Sigmoid colon (tissue), 7 donors: ENCODE results near the gene ZNF644. TPM values are rescaled to one million over a fixed set of nuclear protein-coding genes. Genes with fewer than 3 reads are reported as not detected.

Experiments
- DNase-seq: peaks from one replicate; pipeline ENCODE4 v3.0.0-alpha.2; 2019
- H3K27ac ChIP-seq, 4 donors: fragments of 200-600 bp; sonication (generic); one replicate each; pipeline ENCODE4 v1.5.1; 2016 to 2019; ENCODE audit warnings: mild to moderate bottlenecking in 1 of 4
- H3K27me3 ChIP-seq, 3 donors: fragments of 200-600 bp; sonication (generic); one replicate each; pipeline ENCODE4 v1.5.1; 2019; ENCODE audit warnings: mild to moderate bottlenecking in 1 of 3
- H3K36me3 ChIP-seq, 4 donors: fragments of 200-600 bp; sonication (generic); one replicate each; pipeline ENCODE4 v1.5.1; 2016 to 2019
- H3K4me1 ChIP-seq, 4 donors: fragments of 200-600 bp; sonication (generic); one replicate each; pipeline ENCODE4 v1.5.1; 2017 to 2019
- H3K4me3 ChIP-seq, 4 donors: fragments of 200-600 bp; sonication (generic); one replicate each; pipeline ENCODE4 v1.5.1; 2017 to 2019; ENCODE audit warnings: mild to moderate bottlenecking in 2 of 4, moderate library complexity in 1 of 4
- H3K9me3 ChIP-seq, 4 donors: fragments of 200-600 bp in 3 of 4; sonication (generic) in 3 of 4; one replicate each; pipeline versions ENCODE4 v1.5.1 to v1.6.1; 2013 to 2019
- CTCF ChIP-seq, 4 experiments: fragments of 450-650 bp in 3 of 4; fragments of 200-600 bp in 1 of 4; IDR thresholded peaks; one replicate each; pipeline ENCODE4 v1.5.1; 2016 to 2019; ENCODE audit warnings: antibody characterized with exemption in 4 of 4, mild to moderate bottlenecking in 3 of 4, moderate library complexity in 2 of 4
- EP300 ChIP-seq, 4 donors: sonication (generic); formaldehyde crosslinking; IDR thresholded peaks; one replicate each; pipeline ENCODE4 v1.6.1; 2017; ENCODE audit warnings: antibody characterized with exemption in 4 of 4
- POLR2A ChIP-seq, 2 donors: fragments of 450-650 bp; IDR thresholded peaks; one replicate each; pipeline ENCODE4 v1.6.1; 2016; ENCODE audit warnings: antibody characterized with exemption in 2 of 2, mild to moderate bottlenecking in 2 of 2, moderate library complexity in 2 of 2
- POLR2AphosphoS5 ChIP-seq, 4 donors: sonication (generic); formaldehyde crosslinking; IDR thresholded peaks; one replicate each; pipeline ENCODE4 v1.6.1; 2017; ENCODE audit warnings: antibody characterized with exemption in 4 of 4
- WGBS, 2 donors: extraction: QIAGEN DNeasy Blood & Tissue Kit; methylation state at CpG; one replicate each; pipeline ENCODE4 v1.1.7; 2013; 5-methylcytosine and 5-hydroxymethylcytosine counted together
- intact Hi-C: fragments of 100-400 bp; cut with DNase I; formaldehyde crosslinking; loops from one replicate; pipeline ENCODE4 v1.15.1; 2023
- polyA plus RNA-seq, 3 donors: library from polyadenylated mRNA; stranded (reverse); fragments of 200-250 nt; gene quantifications; one replicate each; pipeline ENCODE4 v1.2.3, GENCODE V29; 2013
- total RNA-seq, 4 donors: library from RNA; depleted of rRNA; stranded (reverse); fragments of >200 nt; gene quantifications; one replicate each; pipeline ENCODE4 v1.1.0, GENCODE V29; 2016
- donor health status: healthy with polysubstance abuse.
- donor health status: Bipolar disorder and iron deficiency.
- donor health status: healthy.

The ZNF644 gene
- total and polyA plus RNA-seq, 7 donors: 17.4 to 74.2 (median 55.1) TPM

- H3K27me3 ChIP-seq: no peaks in the 10 kb centered on the region
- H3K27ac ChIP-seq: no peak overlapping the region
- H3K4me1 ChIP-seq: peaks cover 0 to 18% (median 11%) of the 10 kb centered on the region in 4 donors
- TF ChIP-seq CTCF (IDR thresholded peaks at IDR 0.05) (no peak), POLR2A (IDR thresholded peaks at IDR 0.05) (no peak), POLR2AphosphoS5 (IDR thresholded peaks at IDR 0.05) (no peak), EP300 (IDR thresholded peaks at IDR 0.05) (no peak)
- H3K9me3 ChIP-seq: no peaks in the 10 kb centered on the region
- H3K4me3 ChIP-seq: no peak overlapping the region
- no peak for DNase-seq
- no peaks in the 10 kb centered on the region for H3K36me3 ChIP-seq
- WGBS, 2 donors: 85 to 87% methylated on average over 3 of the region's 3 CpGs
- intact Hi-C loops: no loop called here
Measured at GRCh38 chr1:90952906-90953305, 68.9 kb downstream of the ZNF644 start.

GRCh38 chr1:90951009-90951408 is 70.8 kb downstream of the ZNF644 start:
- Histone ChIP-seq H3K4me1 (peaks cover 0 to 37% (median 20%) of the 10 kb centered on the region in 4 donors), H3K9me3 (no peaks in the 10 kb centered on the region), H3K36me3 (no peaks in the 10 kb centered on the region), H3K27me3 (no peaks in the 10 kb centered on the region), H3K27ac (no peak overlapping the region), H3K4me3 (no peak overlapping the region)
- no peak for TF ChIP-seq POLR2AphosphoS5 (IDR thresholded peaks at IDR 0.05)
- no peak for TF ChIP-seq EP300 (IDR thresholded peaks at IDR 0.05)
- no peak for TF ChIP-seq CTCF (IDR thresholded peaks at IDR 0.05)
- TF ChIP-seq POLR2A (IDR thresholded peaks at IDR 0.05): no peak
- DNase-seq: no peak
- intact Hi-C loops: no loop called here
- 77 to 92% methylated on average over 2 of the region's 2 CpGs for WGBS, 2 donors

- Histone ChIP-seq H3K4me3 (no peak overlapping the region), H3K9me3 (no peaks in the 10 kb centered on the region), H3K4me1 (peaks cover 0 to 53% (median 23%) of the 10 kb centered on the region in 4 donors), H3K27ac (no peak overlapping the region), H3K27me3 (no peaks in the 10 kb centered on the region), H3K36me3 (no peaks in the 10 kb centered on the region)
- intact Hi-C loops: no loop called here
- no peak for DNase-seq
- 97% methylated on average over 7 of the region's 7 CpGs for WGBS, 2 donors
- TF ChIP-seq POLR2AphosphoS5 (IDR thresholded peaks at IDR 0.05) (no peak), POLR2A (IDR thresholded peaks at IDR 0.05) (no peak), CTCF (IDR thresholded peaks at IDR 0.05) (no peak), EP300 (IDR thresholded peaks at IDR 0.05) (no peak)
Measured at GRCh38 chr1:90948301-90948700, 73.5 kb downstream of the ZNF644 start.

GRCh38 chr1:90946630-90947029 is 75.2 kb downstream of the ZNF644 start:
- Histone ChIP-seq H3K36me3 (no peaks in the 10 kb centered on the region), H3K9me3 (no peaks in the 10 kb centered on the region), H3K4me1 (peaks cover 0 to 50% (median 19%) of the 10 kb centered on the region in 4 donors), H3K27ac (no peak overlapping the region), H3K4me3 (no peak overlapping the region), H3K27me3 (no peaks in the 10 kb centered on the region)
- TF ChIP-seq POLR2A (IDR thresholded peaks at IDR 0.05): no peak
- TF ChIP-seq EP300 (IDR thresholded peaks at IDR 0.05): no peak
- no peak for TF ChIP-seq POLR2AphosphoS5 (IDR thresholded peaks at IDR 0.05)
- no peak for TF ChIP-seq CTCF (IDR thresholded peaks at IDR 0.05)
- intact Hi-C loops: no loop called here
- no peak for DNase-seq
- 58 to 84% methylated on average over 1 of the region's 1 CpG for WGBS, 2 donors

GRCh38 chr1:90945287-90945686 is 76.5 kb downstream of the ZNF644 start:
- H3K27ac ChIP-seq: no peak overlapping the region
- intact Hi-C loops: no loop called here

More at GRCh38 chr1:90945287-90945686, 76.5 kb downstream of the ZNF644 start:
- no peak for DNase-seq
- Histone ChIP-seq H3K27me3 (no peaks in the 10 kb centered on the region), H3K36me3 (peaks cover 0 to 8% (median 0%) of the 10 kb centered on the region in 4 donors), H3K4me3 (no peak overlapping the region), H3K9me3 (no peaks in the 10 kb centered on the region), H3K4me1 (peaks cover 0 to 45% (median 12%) of the 10 kb centered on the region in 4 donors)
- TF ChIP-seq POLR2AphosphoS5 (IDR thresholded peaks at IDR 0.05) (no peak), CTCF (IDR thresholded peaks at IDR 0.05) (no peak), EP300 (IDR thresholded peaks at IDR 0.05) (no peak), POLR2A (IDR thresholded peaks at IDR 0.05) (no peak)
